HepG2 (cell line): ENCODE measurements around the gene ABCB11. TPM values are rescaled to one million over a fixed set of nuclear protein-coding genes. Genes with fewer than 3 reads are reported as not detected.

Experiments
- ATAC-seq: fragments of 200-7000 bp; cut with Tn5 transposase; 3 replicates; pipeline ENCODE4 v1.9.1; 2020; ENCODE audit warnings: mild to moderate bottlenecking, moderate library complexity
- BruUV-seq: library from RNA; stranded (reverse); fragments of 400-500 nt; replicated peaks from 2 replicates; lab custom pipeline; 2021; lab: Mats Ljungman, UMichigan
- CTCF ChIA-PET: fragments of 300-600 bp; formaldehyde crosslinking; extraction: SDS; loops from one replicate; lab custom pipeline; 2021; ENCODE audit warnings: low total read pairs, inconsistent platforms, low intra/inter-chr PET ratio; lab: Yijun Ruan, JAX
- POLR2A ChIA-PET: fragments of 350-600 bp; sonication (Branson Sonifier 250); formaldehyde crosslinking; loops from one replicate; lab custom pipeline; 2020; ENCODE audit warnings: antibody characterized with exemption, inconsistent platforms; lab: Yijun Ruan, JAX
- DNase-seq: peaks from one replicate; pipeline ENCODE4 v3.0.0-alpha.2; 2015; ENCODE audit warnings: low spot score
- FAIRE-seq: peaks from 3 replicates; lab custom pipeline; 2011; peaks lifted over from hg19 to GRCh38; lab: Jason Lieb, UNC
- H2AFZ ChIP-seq: one replicate; pipeline ENCODE4 v1.6.1; 2011; ENCODE audit warnings: low read length, inconsistent platforms
- H3K27ac ChIP-seq: fragments of 300-600 bp; 3 replicates; pipeline ENCODE4 v1.8.0; 2011; ENCODE audit warnings: mixed run types, mild to moderate bottlenecking, mixed read lengths, low read length, inconsistent platforms; ENCODE audit not compliant: insufficient read depth; ENCODE audit errors: extremely low read length
- H3K27me3 ChIP-seq, 2 experiments: fragments of 200-600 bp in 1 of 2; 2 replicates in 1 of 2; 3 replicates in 1 of 2; pipeline versions ENCODE4 v1.6.0 to v1.8.0; 2011; ENCODE audit warnings: low read length in 2 of 2, mild to moderate bottlenecking in 2 of 2, moderate library complexity in 2 of 2, inconsistent platforms in 1 of 2; ENCODE audit not compliant: insufficient read depth in 2 of 2, control insufficient read depth in 1 of 2
- H3K36me3 ChIP-seq, 2 experiments: fragments of 200-600 bp in 1 of 2; replicated peaks in 1 of 2; 2 replicates in 1 of 2; 3 replicates in 1 of 2; pipeline versions ENCODE4 v1.5.1 to v1.8.0; 2011; ENCODE audit warnings: low read length in 2 of 2, inconsistent platforms in 1 of 2; ENCODE audit not compliant: insufficient read depth in 2 of 2, control insufficient read depth in 1 of 2
- H3K4me1 ChIP-seq: 2 replicates; pipeline ENCODE4 v1.5.1; 2012; ENCODE audit warnings: low read length, inconsistent platforms; ENCODE audit not compliant: insufficient read depth
- H3K4me2 ChIP-seq: 2 replicates; pipeline ENCODE4 v1.6.0; 2011; ENCODE audit warnings: low read depth, low read length, inconsistent platforms
- H3K4me3 ChIP-seq, 3 experiments: fragments of 200-600 bp in 1 of 3; sonication (generic), shearing (Covaris generic) in 1 of 3; replicated peaks in 1 of 3; 2 replicates each; pipeline ENCODE4 v1.5.1; 2011 to 2016; ENCODE audit warnings: low read length in 3 of 3, inconsistent platforms in 2 of 3, low read depth in 2 of 3, mild to moderate bottlenecking in 2 of 3, control low read depth in 1 of 3, mixed read lengths in 1 of 3; ENCODE audit not compliant: insufficient read depth in 1 of 3
- H3K79me2 ChIP-seq: one replicate; pipeline ENCODE4 v1.6.1; 2011; ENCODE audit warnings: low read length, inconsistent platforms; ENCODE audit not compliant: insufficient read depth
- H3K9ac ChIP-seq: 2 replicates; pipeline ENCODE4 v1.6.0; 2011; ENCODE audit warnings: mild to moderate bottlenecking, low read depth, low read length, inconsistent platforms; ENCODE audit not compliant: insufficient read depth
- H3K9me3 ChIP-seq: 2 replicates; pipeline ENCODE4 v1.5.1; 2012; ENCODE audit warnings: mild to moderate bottlenecking, low read length
- H4K20me1 ChIP-seq: 2 replicates; pipeline ENCODE4 v1.6.0; 2011; ENCODE audit warnings: inconsistent platforms, mild to moderate bottlenecking, low read length, moderate library complexity; ENCODE audit not compliant: insufficient read depth
- HMG20A ChIP-seq: IDR thresholded peaks from 2 replicates; pipeline ENCODE4 v1.6.1; 2016; ENCODE audit warnings: borderline replicate concordance
- MAFK ChIP-seq, 2 experiments: IDR thresholded peaks in 1 of 2; conservative IDR thresholded peaks in 1 of 2; 2 replicates each; pipeline ENCODE4 v1.6.1; 2011; ENCODE audit warnings: improper control_type of control experiment in 2 of 2, low read length in 2 of 2
- MED13 ChIP-seq: sonication (generic); formaldehyde crosslinking; IDR thresholded peaks from 2 replicates; pipeline ENCODE4 v1.5.0; 2020; ENCODE audit warnings: missing genetic modification reagents
- MXI1 ChIP-seq: IDR thresholded peaks from 3 replicates; pipeline ENCODE4 v1.6.1; 2012; ENCODE audit warnings: low read depth, low read length, inconsistent platforms, borderline replicate concordance
- NCOR1 ChIP-seq: fragments of 200-600 bp; sonication (generic); IDR thresholded peaks from 2 replicates; pipeline ENCODE4 v1.7.0; 2017; ENCODE audit warnings: antibody characterized with exemption, low read length, borderline replicate concordance
- NFRKB ChIP-seq: fragments of 450-650 bp; IDR thresholded peaks from 2 replicates; pipeline ENCODE4 v1.6.1; 2017
- RFXAP ChIP-seq: sonication (generic); formaldehyde crosslinking; IDR thresholded peaks from 2 replicates; pipeline ENCODE4 v1.4.0; 2020; ENCODE audit warnings: missing genetic modification reagents, borderline replicate concordance
- SOX5 ChIP-seq: IDR thresholded peaks from 2 replicates; pipeline ENCODE4 v1.6.1; 2016; ENCODE audit warnings: borderline replicate concordance
- ZNF510 ChIP-seq: sonication (generic); formaldehyde crosslinking; IDR thresholded peaks from 2 replicates; pipeline ENCODE4 v1.4.0; 2020; ENCODE audit warnings: low read depth, mild to moderate bottlenecking, missing genetic modification reagents
- ZNF652 ChIP-seq: IDR thresholded peaks from 2 replicates; pipeline ENCODE4 v1.6.1; 2016; ENCODE audit warnings: low read depth, borderline replicate concordance
- ZNF83 ChIP-seq: sonication (generic); formaldehyde crosslinking; IDR thresholded peaks from 2 replicates; pipeline ENCODE4 v1.4.0; 2020; ENCODE audit warnings: missing genetic modification reagents, mild to moderate bottlenecking, borderline replicate concordance
- WGBS: methylation state at CpG from one replicate; pipeline ENCODE4 v1.1.6; 2017; ENCODE audit warnings: low lambda C conversion rate; 5-methylcytosine and 5-hydroxymethylcytosine counted together
- in situ Hi-C: cut with HindIII; loops from 2 replicates; pipeline ENCODE4 v1.10.0; 2017; ENCODE audit warnings: low pct_unique_long_range_greater_than_20kb; ENCODE audit not compliant: extremely low pct_ligation_motif_present
- intact Hi-C: fragments of 100-400 bp; cut with micrococcal nuclease; formaldehyde crosslinking; loops from one replicate; pipeline ENCODE4 v1.10.0; 2022; ENCODE audit not compliant: unreplicated experiment
- polyA plus RNA-seq, 8 experiments: library from polyadenylated mRNA; depleted of rRNA in 3 of 8; stranded (reverse) in 7 of 8; unstranded in 1 of 8; fragments of >200 nt; fragmentation: Illumina TruSeq in 4 of 8; extraction: Trizol in 4 of 8; gene quantifications; 2 replicates each; pipeline versions ENCODE4 v1.2.1 to v1.2.3, GENCODE V29; 2011 to 2016; ENCODE audit warnings: low read depth in 4 of 8, missing spikeins in 1 of 8, mixed read lengths in 1 of 8; ENCODE audit not compliant: insufficient read depth in 1 of 8
- total RNA-seq, 5 experiments: library from RNA; depleted of rRNA; stranded (reverse); fragments of >200 nt; fragmentation: Illumina TruSeq; extraction: Trizol; gene quantifications; 2 replicates each; pipeline ENCODE4 v1.2.3, GENCODE V29; 2016; ENCODE audit warnings: low read depth in 1 of 5
- TF ChIP-seq, protein P1 (sequence below): sonication (generic); formaldehyde crosslinking; IDR thresholded peaks from 2 replicates; pipeline ENCODE4 v1.5.0; 2020; ENCODE audit warnings: missing genetic modification reagents, mild to moderate bottlenecking, borderline replicate concordance
- TF ChIP-seq, protein P2 (sequence below): sonication (generic); formaldehyde crosslinking; IDR thresholded peaks from 2 replicates; pipeline ENCODE4 v1.8.0; 2022; ENCODE audit warnings: mild to moderate bottlenecking, missing genetic modification reagents, borderline replicate concordance
- TF ChIP-seq, protein P3 (sequence below): IDR thresholded peaks from 2 replicates; pipeline ENCODE4 v1.6.1; 2016; ENCODE audit warnings: low read depth

The ABCB11 gene
- total and polyA plus RNA-seq, 2 of the 13 experiments (the other 11 are each of a cell fraction or from before 2014, with no cell fraction given), result not detected

DNA sequence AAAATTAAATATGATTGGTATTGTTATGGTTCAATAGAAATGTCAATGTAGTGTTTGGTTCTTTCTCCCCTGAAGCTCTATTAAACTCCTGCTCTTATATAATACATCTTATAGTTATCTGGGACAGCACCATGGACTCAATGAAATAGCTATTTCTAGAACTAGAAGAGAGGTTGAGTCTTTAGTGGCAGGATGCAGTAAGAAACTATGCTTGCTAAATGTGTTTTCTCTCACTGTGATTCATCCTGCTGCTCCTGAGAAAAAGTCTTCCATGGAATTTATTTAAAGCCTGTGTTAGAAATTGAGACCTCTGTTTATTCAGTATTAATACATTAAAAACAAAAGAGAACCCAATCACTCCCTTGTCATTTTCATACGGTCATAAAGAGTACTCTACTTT is 68.5 kb downstream of the ABCB11 start:
- POLR2A ChIA-PET, result no interaction called here
- no peaks in the 10 kb centered on the region for H4K20me1 ChIP-seq
- H3K27me3 ChIP-seq, result no peaks in the 10 kb centered on the region
- TF ChIP-seq SOX5 (no peak), ZNF83 (CRISPR knock-in tag) (no peak), ZNF510 (CRISPR knock-in tag) (no peak), MAFK (conservative IDR thresholded peaks at IDR 0.05 in 1 of 2, IDR thresholded peaks at IDR 0.05 in 1 of 2; ENCODE audit: low read length in 2 of 2) (no peak)
- TF ChIP-seq, protein P1, sequence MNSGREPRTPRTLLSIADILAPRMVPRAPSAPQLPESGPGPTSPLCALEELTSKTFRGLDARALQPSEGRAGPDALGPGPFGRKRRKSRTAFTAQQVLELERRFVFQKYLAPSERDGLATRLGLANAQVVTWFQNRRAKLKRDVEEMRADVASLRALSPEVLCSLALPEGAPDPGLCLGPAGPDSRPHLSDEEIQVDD (CRISPR knock-in tag), result no peak
- in situ Hi-C loops, result loop anchor here (10.0 kb wide), 1 partner anchor 182 kb away; no protein-coding TSS in a partner anchor
- ATAC-seq (no peak), FAIRE-seq (no peak), DNase-seq (no peak)
- H3K9ac ChIP-seq, result no peak overlapping the region
- H3K9me3 ChIP-seq, result no peaks in the 10 kb centered on the region
- 83% methylated on average over 1 of the region's 1 CpG for WGBS
- H3K27ac ChIP-seq, result no peak overlapping the region
- no peaks in the 10 kb centered on the region for H3K4me1 ChIP-seq
- H3K79me2 ChIP-seq, result no peaks in the 10 kb centered on the region
- no peaks in the 10 kb centered on the region for H3K36me3 ChIP-seq
- no peak overlapping the region for H2AFZ ChIP-seq
- H3K4me2 ChIP-seq, result no peak overlapping the region
- intact Hi-C loops, result no loop called here
- CTCF ChIA-PET, result interaction anchor here (2.2 kb wide), 1 partner anchor 169 kb away, joined by 8 read pairs; no protein-coding TSS in a partner anchor
- BruUV-seq, result no TSS peak
- no peak overlapping the region for H3K4me3 ChIP-seq

DNA sequence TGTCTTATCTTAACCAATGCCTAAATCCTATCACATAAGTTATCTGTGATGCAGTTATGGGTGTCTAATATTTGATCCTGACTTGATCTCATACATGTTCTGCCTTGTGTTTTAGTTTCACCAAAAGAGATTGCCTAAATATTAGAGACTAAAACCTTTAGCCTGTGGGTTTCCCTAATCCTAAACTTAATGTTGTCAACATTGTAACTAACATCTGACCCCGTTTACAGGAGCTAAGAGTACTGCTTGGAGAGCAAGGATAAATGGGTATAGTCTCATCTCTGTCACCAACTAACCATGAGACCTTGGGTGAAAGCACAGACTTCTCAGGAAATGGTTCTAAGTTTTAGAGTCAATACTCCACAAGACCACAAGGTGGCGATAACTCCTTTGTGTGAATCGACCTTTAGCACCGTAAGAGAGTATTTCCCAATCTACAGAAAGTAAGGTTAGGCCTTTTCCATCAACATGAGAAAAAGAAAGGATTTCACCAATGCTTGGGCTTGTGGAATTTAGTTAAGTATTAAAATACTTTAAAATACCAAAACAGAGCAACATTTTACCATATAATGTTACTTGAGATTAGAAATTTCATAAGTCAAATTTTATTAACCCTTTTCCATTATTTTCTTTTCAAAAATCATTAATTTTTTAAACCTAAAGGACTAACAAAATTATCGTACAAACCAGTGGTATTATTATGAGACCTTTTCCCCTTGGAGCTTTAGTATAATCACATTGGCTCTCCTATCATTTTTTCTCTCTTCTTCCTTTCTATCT is 69.5 kb downstream of the ABCB11 start:
- WGBS, result 14% methylated on average over 5 of the region's 5 CpGs
- Histone ChIP-seq H3K27ac (no peak overlapping the region), H3K4me3 (no peak overlapping the region), H3K79me2 (no peaks in the 10 kb centered on the region), H3K9me3 (no peaks in the 10 kb centered on the region), H3K27me3 (no peaks in the 10 kb centered on the region), H3K36me3 (no peaks in the 10 kb centered on the region), H3K4me1 (no peaks in the 10 kb centered on the region), H3K4me2 (no peak overlapping the region), H2AFZ (no peak overlapping the region), H4K20me1 (no peaks in the 10 kb centered on the region), H3K9ac (no peak overlapping the region)
- intact Hi-C loops, result loop anchor here (1.0 to 2.0 kb wide), 3 partner anchors 171 to 436 kb away; no protein-coding TSS in a partner anchor
- ATAC-seq (peak; percentile 96), DNase-seq (peak; percentile 84), FAIRE-seq (peak; percentile 99)
- ChIA-PET POLR2A (no interaction called here), CTCF (interaction anchor here (2.2 kb wide), 1 partner anchor 170 kb away, joined by 8 read pairs; no protein-coding TSS in a partner anchor)
- no TSS peak for BruUV-seq
- in situ Hi-C loops, result loop anchor here (10.0 kb wide), 1 partner anchor 183 kb away; no protein-coding TSS in a partner anchor
- TF ChIP-seq, protein P2, sequence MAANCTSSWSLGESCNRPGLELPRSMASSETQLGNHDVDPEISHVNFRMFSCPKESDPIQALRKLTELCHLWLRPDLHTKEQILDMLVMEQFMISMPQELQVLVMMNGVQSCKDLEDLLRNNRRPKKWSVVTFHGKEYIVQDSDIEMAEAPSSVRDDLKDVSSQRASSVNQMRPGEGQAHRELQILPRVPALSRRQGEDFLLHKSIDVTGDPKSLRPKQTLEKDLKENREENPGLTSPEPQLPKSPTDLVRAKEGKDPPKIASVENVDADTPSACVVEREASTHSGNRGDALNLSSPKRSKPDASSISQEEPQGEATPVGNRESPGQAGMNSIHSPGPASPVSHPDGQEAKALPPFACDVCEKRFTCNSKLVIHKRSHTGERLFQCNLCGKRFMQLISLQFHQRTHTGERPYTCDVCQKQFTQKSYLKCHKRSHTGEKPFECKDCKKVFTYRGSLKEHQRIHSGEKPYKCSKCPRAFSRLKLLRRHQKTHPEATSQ (CRISPR knock-in tag), result no peak
- TF ChIP-seq MXI1 (no peak), RFXAP (CRISPR knock-in tag) (no peak), HMG20A (0 out of 2 replicates have a peak, but pooled peaks have one; percentile 21), NFRKB (no peak), ZNF652 (CRISPR knock-in tag) (peak; percentile 23; the same call in 1 of the 2 replicates), NCOR1 (peak; percentile 91), MED13 (CRISPR knock-in tag) (no peak)
- TF ChIP-seq, protein P3, sequence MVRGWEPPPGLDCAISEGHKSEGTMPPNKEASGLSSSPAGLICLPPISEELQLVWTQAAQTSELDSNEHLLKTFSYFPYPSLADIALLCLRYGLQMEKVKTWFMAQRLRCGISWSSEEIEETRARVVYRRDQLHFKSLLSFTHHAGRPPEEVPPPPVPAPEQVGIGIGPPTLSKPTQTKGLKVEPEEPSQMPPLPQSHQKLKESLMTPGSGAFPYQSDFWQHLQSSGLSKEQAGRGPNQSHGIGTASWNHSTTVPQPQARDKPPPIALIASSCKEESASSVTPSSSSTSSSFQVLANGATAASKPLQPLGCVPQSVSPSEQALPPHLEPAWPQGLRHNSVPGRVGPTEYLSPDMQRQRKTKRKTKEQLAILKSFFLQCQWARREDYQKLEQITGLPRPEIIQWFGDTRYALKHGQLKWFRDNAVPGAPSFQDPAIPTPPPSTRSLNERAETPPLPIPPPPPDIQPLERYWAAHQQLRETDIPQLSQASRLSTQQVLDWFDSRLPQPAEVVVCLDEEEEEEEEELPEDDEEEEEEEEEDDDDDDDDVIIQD (CRISPR knock-in tag), result peak; percentile 72; the same call in 1 of the 2 replicates
